Activated naive CD4-positive, alpha-beta T cell treated with anti-CD3 and anti-CD28 coated beads for 36 hours (primary cell): ENCODE results near the gene SLC37A1. TPM values are rescaled to one million over a fixed set of nuclear protein-coding genes. Genes with fewer than 3 reads are reported as not detected.

Source experiments
- CTCF ChIA-PET: fragments of 350-600 bp; sonication (Branson Sonifier 250); formaldehyde crosslinking; loops from one replicate; lab custom pipeline; 2021; ENCODE audit warnings: antibody characterized with exemption; lab: Charles Lee
- DNase-seq: peaks from one replicate; pipeline ENCODE4 v3.0.0-alpha.2; 2020
- H3K27ac Mint-ChIP-seq: one replicate; pipeline ENCODE4 v1.8.0; 2021; ENCODE audit warnings: mild to moderate bottlenecking, mixed read lengths
- H3K27me3 Mint-ChIP-seq: one replicate; pipeline ENCODE4 v1.8.0; 2021; ENCODE audit warnings: low read depth, mixed read lengths
- H3K36me3 Mint-ChIP-seq: one replicate; pipeline ENCODE4 v1.8.0; 2021; ENCODE audit warnings: low read depth, mixed read lengths
- H3K4me1 Mint-ChIP-seq: one replicate; pipeline ENCODE4 v1.8.0; 2021; ENCODE audit warnings: low read depth, mixed read lengths
- H3K4me3 Mint-ChIP-seq: one replicate; pipeline ENCODE4 v1.8.0; 2021; ENCODE audit warnings: mild to moderate bottlenecking, moderate library complexity, mixed read lengths
- H3K9me3 Mint-ChIP-seq: one replicate; pipeline ENCODE4 v1.8.0; 2021; ENCODE audit warnings: mixed read lengths
- intact Hi-C: fragments of 100-400 bp; cut with micrococcal nuclease; formaldehyde crosslinking; loops from one replicate; pipeline ENCODE4 v1.15.1; 2023
- total RNA-seq, 2 experiments: library from RNA; stranded (reverse); gene quantifications; one replicate each; pipeline ENCODE4 v1.2.3, GENCODE V29; 2021

SLC37A1 gene
- total RNA-seq, 2 experiments from 2014 or later = 18.4 to 18.7 TPM

GRCh38 chr21:42496839-42497202 is 16.8 kb upstream of the SLC37A1 start:
- peak overlapping the region; percentile 84 for H3K27ac Mint-ChIP-seq
- no peaks in the 10 kb centered on the region for H3K9me3 Mint-ChIP-seq
- H3K4me3 Mint-ChIP-seq = peak overlapping the region; percentile 89
- no peaks in the 10 kb centered on the region for H3K36me3 Mint-ChIP-seq
- H3K27me3 Mint-ChIP-seq = no peaks in the 10 kb centered on the region
- DNase-seq = no peak
- peaks cover 24% of the 10 kb centered on the region for H3K4me1 Mint-ChIP-seq
- intact Hi-C loops = loop anchor here (1.0 to 2.0 kb wide), 3 partner anchors 18 to 32 kb away; no protein-coding TSS in a partner anchor
- CTCF ChIA-PET = interaction anchor here (1.1 kb wide), 1 partner anchor 18 kb away, joined by 3 read pairs; no protein-coding TSS in a partner anchor

- no peaks in the 10 kb centered on the region for H3K36me3 Mint-ChIP-seq
- CTCF ChIA-PET = no interaction called here
Observed at GRCh38 chr21:42498012-42498411, 15.6 kb upstream of the SLC37A1 start.

GRCh38 chr21:42499444-42500112 is 14.1 kb upstream of the SLC37A1 start:
- H3K27ac Mint-ChIP-seq = no peak overlapping the region
- intact Hi-C loops = no loop called here
- H3K36me3 Mint-ChIP-seq = no peaks in the 10 kb centered on the region
- no peak for DNase-seq
- no peaks in the 10 kb centered on the region for H3K9me3 Mint-ChIP-seq
- CTCF ChIA-PET = no interaction called here
- no peak overlapping the region for H3K4me3 Mint-ChIP-seq
- no peaks in the 10 kb centered on the region for H3K27me3 Mint-ChIP-seq
- H3K4me1 Mint-ChIP-seq = peaks cover 16% of the 10 kb centered on the region

More at GRCh38 chr21:42498012-42498411, 15.6 kb upstream of the SLC37A1 start:
- no peak overlapping the region for H3K4me3 Mint-ChIP-seq
- no peak overlapping the region for H3K27ac Mint-ChIP-seq
- intact Hi-C loops = no loop called here
- peaks cover 13% of the 10 kb centered on the region for H3K4me1 Mint-ChIP-seq
- H3K27me3 Mint-ChIP-seq = no peaks in the 10 kb centered on the region
- DNase-seq = no peak
- H3K9me3 Mint-ChIP-seq = no peaks in the 10 kb centered on the region

GRCh38 chr21:42500225-42500624 is 13.4 kb upstream of the SLC37A1 start:
- no peak overlapping the region for H3K4me3 Mint-ChIP-seq
- no peaks in the 10 kb centered on the region for H3K27me3 Mint-ChIP-seq
- CTCF ChIA-PET = no interaction called here
- intact Hi-C loops = no loop called here
- H3K36me3 Mint-ChIP-seq = no peaks in the 10 kb centered on the region
- peaks cover 16% of the 10 kb centered on the region for H3K4me1 Mint-ChIP-seq
- no peak overlapping the region for H3K27ac Mint-ChIP-seq
- H3K9me3 Mint-ChIP-seq = no peaks in the 10 kb centered on the region
- no peak for DNase-seq

GRCh38 chr21:42500736-42501135 is 12.9 kb upstream of the SLC37A1 start:
- intact Hi-C loops = no loop called here
- Mint-ChIP-seq H3K4me3 (no peak overlapping the region), H3K27ac (no peak overlapping the region), H3K27me3 (no peaks in the 10 kb centered on the region), H3K9me3 (no peaks in the 10 kb centered on the region), H3K4me1 (peaks cover 12% of the 10 kb centered on the region), H3K36me3 (no peaks in the 10 kb centered on the region)
- no peak for DNase-seq
- CTCF ChIA-PET = no interaction called here

- CTCF ChIA-PET = no interaction called here
- no peaks in the 10 kb centered on the region for H3K9me3 Mint-ChIP-seq
- H3K4me1 Mint-ChIP-seq = peaks cover 4% of the 10 kb centered on the region
- H3K27me3 Mint-ChIP-seq = no peaks in the 10 kb centered on the region
- no peak for DNase-seq
- no peak overlapping the region for H3K27ac Mint-ChIP-seq
- no peaks in the 10 kb centered on the region for H3K36me3 Mint-ChIP-seq
- no peak overlapping the region for H3K4me3 Mint-ChIP-seq
- intact Hi-C loops = no loop called here
Observed at GRCh38 chr21:42503711-42504110, 9.9 kb upstream of the SLC37A1 start.

GRCh38 chr21:42505090-42505726 is 8.4 kb upstream of the SLC37A1 start:
- DNase-seq = no peak
- CTCF ChIA-PET = no interaction called here
- peaks cover 4% of the 10 kb centered on the region for H3K4me1 Mint-ChIP-seq
- intact Hi-C loops = no loop called here
- H3K27ac Mint-ChIP-seq = no peak overlapping the region
- H3K4me3 Mint-ChIP-seq = no peak overlapping the region
- H3K9me3 Mint-ChIP-seq = no peaks in the 10 kb centered on the region
- H3K27me3 Mint-ChIP-seq = no peaks in the 10 kb centered on the region
- no peaks in the 10 kb centered on the region for H3K36me3 Mint-ChIP-seq

- DNase-seq = no peak
- peaks cover 4% of the 10 kb centered on the region for H3K4me1 Mint-ChIP-seq
- H3K9me3 Mint-ChIP-seq = no peaks in the 10 kb centered on the region
- H3K4me3 Mint-ChIP-seq = no peak overlapping the region
- intact Hi-C loops = no loop called here
- CTCF ChIA-PET = no interaction called here
- H3K27me3 Mint-ChIP-seq = no peaks in the 10 kb centered on the region
- no peak overlapping the region for H3K27ac Mint-ChIP-seq
- H3K36me3 Mint-ChIP-seq = no peaks in the 10 kb centered on the region
Observed at GRCh38 chr21:42507418-42507817, 6.2 kb upstream of the SLC37A1 start.

- Mint-ChIP-seq H3K27me3 (no peaks in the 10 kb centered on the region), H3K36me3 (no peaks in the 10 kb centered on the region), H3K4me3 (no peak overlapping the region), H3K27ac (no peak overlapping the region), H3K4me1 (peaks cover 4% of the 10 kb centered on the region), H3K9me3 (no peaks in the 10 kb centered on the region)
- intact Hi-C loops = no loop called here
- DNase-seq = no peak
- CTCF ChIA-PET = no interaction called here
Observed at GRCh38 chr21:42508371-42508770, 5.3 kb upstream of the SLC37A1 start.

GRCh38 chr21:42509244-42509643 is 4.4 kb upstream of the SLC37A1 start:
- intact Hi-C loops = no loop called here

GRCh38 chr21:42512346-42513034 is 1.2 kb upstream of the SLC37A1 start:
- DNase-seq = no peak
- intact Hi-C loops = loop anchor here (5.0 kb wide), 1 partner anchor 100 kb away; no protein-coding TSS in a partner anchor
- peak overlapping the region; percentile 75 for H3K4me3 Mint-ChIP-seq
- H3K9me3 Mint-ChIP-seq = no peaks in the 10 kb centered on the region
- H3K27me3 Mint-ChIP-seq = no peaks in the 10 kb centered on the region
- no peak overlapping the region for H3K27ac Mint-ChIP-seq
- H3K4me1 Mint-ChIP-seq = peaks cover 25% of the 10 kb centered on the region
- CTCF ChIA-PET = interaction anchor here (0.6 kb wide), 1 partner anchor 16 kb away, joined by 3 read pairs; no protein-coding TSS in a partner anchor
- H3K36me3 Mint-ChIP-seq = peaks cover 7% of the 10 kb centered on the region

More at GRCh38 chr21:42509244-42509643, 4.4 kb upstream of the SLC37A1 start:
- H3K4me3 Mint-ChIP-seq = no peak overlapping the region
- CTCF ChIA-PET = no interaction called here
- H3K27me3 Mint-ChIP-seq = no peaks in the 10 kb centered on the region
- H3K36me3 Mint-ChIP-seq = no peaks in the 10 kb centered on the region
- H3K4me1 Mint-ChIP-seq = peaks cover under 1% of the 10 kb centered on the region
- no peak for DNase-seq
- H3K27ac Mint-ChIP-seq = no peak overlapping the region
- no peaks in the 10 kb centered on the region for H3K9me3 Mint-ChIP-seq
